GM10266 (cell line): Measurements from ENCODE around the gene MICALL1.

Experiments used
- DNase-seq: peaks from one replicate; pipeline ENCODE4 v3.0.0; 2012; ENCODE audit errors: extremely low spot score
- CTCF ChIP-seq: IDR thresholded peaks from 2 replicates; pipeline ENCODE4 v1.5.1; 2012; ENCODE audit warnings: mild to moderate bottlenecking, low read depth; ENCODE audit not compliant: control insufficient read depth, insufficient read depth; ENCODE audit errors: missing control alignments

The MICALL1 gene

GRCh38 chr22:37896181-37896592, 9.9 kb upstream of the MICALL1 start:
- DNase-seq = peak; percentile 78
- no peak for TF ChIP-seq CTCF

- no peak for TF ChIP-seq CTCF
- no peak for DNase-seq
Observed at GRCh38 chr22:37896939-37897338, 9.2 kb upstream of the MICALL1 start.

- no peak for DNase-seq
- TF ChIP-seq CTCF = no peak
Observed at GRCh38 chr22:37897807-37898206, 8.3 kb upstream of the MICALL1 start.

GRCh38 chr22:37898441-37899181, 7.5 kb upstream of the MICALL1 start:
- TF ChIP-seq CTCF = no peak
- DNase-seq = no peak

GRCh38 chr22:37904572-37905533, 1.2 kb upstream of the MICALL1 start:
- no peak for DNase-seq

GRCh38 chr22:37906364-37907008, 389 bp downstream of the MICALL1 start:
- peak; percentile 80 for DNase-seq
- no peak for TF ChIP-seq CTCF

More at GRCh38 chr22:37904572-37905533, 1.2 kb upstream of the MICALL1 start:
- no peak for TF ChIP-seq CTCF
